Hematopoietic multipotent progenitor cell treated with erythropoietin and hydrocortisone succinate and interleukin-3 and kit ligand, for 4 days (in vitro differentiated cells): Measurements from ENCODE around the gene WRAP53.

ENCODE experiments used
- DNase-seq: peaks from one replicate; pipeline ENCODE4 v3.0.0-alpha.2; 2015

Gene WRAP53

DNA sequence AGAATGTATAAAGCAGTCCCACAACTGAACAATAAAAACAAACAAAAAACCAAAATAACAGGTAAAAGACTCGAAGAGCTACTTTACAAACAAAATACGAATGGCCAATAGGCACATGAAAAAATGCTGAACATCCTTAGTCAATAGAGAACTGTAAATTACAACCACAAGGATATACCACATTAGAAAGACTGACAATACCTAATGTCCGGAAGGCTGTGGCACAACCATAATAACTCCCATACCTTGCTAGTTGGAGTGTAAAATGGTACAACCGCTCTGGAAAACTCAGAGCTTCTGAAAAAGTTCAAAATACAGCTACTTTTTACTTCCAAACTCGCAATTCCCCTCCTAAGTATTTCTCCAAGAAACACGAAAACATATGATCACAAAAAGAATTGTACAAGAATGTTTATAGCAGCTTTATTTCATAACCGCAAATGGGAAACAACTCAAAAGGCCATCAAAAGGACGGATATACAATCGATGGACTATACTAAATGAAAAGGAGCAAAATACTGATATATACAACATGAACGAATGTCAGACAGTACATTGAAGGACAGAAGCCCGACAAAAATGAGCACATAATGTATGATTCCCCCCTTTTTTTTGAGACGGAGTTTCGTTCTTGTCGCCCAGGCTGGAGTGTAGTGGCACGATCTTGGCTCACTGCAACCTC, 3.3 kb upstream of the WRAP53 start:
- DNase-seq: no peak

DNA sequence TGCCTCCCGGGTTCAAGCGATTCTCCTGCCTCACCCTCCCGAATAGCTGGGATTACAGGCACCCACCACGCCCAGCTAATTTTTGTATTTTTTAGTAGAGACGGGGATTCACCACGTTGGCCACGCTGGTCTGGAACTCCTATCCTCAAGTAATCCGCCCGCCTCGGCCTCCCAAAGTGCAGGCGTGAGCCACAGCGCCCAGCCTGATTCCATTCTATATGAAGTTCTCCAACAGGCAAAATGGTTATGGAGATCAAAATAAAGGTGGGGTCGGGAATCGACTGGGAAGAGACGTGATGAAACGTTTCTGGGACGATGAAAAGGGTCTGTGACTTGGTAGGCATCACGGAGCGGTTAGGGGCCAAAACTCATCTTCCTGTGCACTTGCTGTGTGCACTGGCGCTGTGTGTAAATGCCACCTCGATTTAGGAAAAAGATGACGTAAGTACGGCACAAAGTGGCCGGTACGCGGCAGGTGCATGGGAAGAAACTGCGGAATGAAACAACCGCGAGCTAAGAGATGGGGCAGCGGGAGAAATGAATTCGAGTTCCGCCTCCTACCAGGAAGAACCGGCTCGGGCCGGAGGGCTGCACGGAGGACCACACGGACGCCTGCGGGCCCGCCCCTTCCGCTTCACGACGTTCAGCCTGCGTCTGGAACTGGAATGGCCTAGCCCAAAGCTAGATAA, 2.6 kb upstream of the WRAP53 start:
- peak; percentile 97 for DNase-seq

DNA sequence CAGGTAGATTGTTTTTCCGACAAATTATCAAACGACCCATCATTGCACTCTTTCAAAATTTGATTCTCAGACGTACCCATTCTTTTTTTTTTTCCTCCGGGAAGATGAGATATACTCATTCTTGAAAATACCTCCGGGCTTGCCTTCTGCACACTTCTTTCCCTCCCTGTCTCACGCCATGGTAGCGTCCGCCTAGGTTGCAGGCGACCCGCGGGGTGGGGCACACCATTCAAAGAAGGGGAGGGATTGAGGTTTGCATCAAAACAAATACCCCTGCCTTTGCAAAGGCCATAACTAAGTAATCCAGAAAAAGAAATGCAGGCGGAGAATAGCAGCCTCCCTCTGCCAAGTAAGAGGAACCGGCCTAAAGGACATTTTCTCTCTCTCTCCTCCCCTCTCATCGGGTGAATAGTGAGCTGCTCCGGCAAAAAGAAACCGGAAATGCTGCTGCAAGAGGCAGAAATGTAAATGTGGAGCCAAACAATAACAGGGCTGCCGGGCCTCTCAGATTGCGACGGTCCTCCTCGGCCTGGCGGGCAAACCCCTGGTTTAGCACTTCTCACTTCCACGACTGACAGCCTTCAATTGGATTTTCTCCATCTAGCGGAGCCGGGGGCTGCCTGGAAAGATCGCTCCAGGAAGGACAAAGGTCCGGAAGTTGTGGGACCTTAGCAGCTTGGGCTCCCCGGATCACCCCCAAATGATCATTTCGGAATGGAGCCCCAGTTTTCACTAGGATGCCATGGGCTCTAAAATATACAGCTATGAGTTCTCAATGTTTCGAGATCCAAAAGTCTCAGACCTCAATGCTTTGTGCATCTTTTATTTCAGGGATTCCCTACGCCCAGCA, 1.8 kb upstream of the WRAP53 start:
- DNase-seq: peak; percentile 94

DNA sequence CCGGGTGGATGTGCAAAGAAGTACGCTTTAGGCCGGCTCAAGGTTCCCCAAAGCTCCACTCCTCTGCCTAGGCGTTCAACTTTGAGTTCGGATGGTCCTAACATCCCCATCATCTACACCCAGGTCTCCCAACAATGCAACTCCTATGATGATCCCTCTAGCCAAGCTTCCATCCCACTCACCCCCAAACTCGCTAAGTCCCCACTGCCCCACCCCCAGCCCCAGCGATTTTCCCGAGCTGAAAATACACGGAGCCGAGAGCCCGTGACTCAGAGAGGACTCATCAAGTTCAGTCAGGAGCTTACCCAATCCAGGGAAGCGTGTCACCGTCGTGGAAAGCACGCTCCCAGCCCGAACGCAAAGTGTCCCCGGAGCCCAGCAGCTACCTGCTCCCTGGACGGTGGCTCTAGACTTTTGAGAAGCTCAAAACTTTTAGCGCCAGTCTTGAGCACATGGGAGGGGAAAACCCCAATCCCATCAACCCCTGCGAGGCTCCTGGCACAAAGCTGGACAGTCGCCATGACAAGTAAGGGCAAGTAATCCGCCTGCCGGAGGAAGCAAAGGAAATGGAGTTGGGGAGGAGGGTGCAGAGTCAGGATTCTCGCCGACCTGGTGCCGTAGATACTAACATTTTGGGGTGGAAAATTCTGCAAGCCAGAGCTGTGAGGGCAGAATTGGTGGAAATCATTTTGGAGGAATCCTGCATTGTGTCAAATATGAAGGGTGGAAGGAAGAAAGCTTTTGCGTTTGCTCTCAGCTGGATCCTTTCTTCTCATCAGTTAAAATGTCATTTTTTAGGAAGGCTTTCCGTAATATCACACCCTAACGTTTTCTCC, 987 bp upstream of the WRAP53 start, which contains the start of gene TP53:
TSS of gene TP53 (minus strand) at position 419 of the 836 bp plus-strand sequence. CDS start 10,896 bp downstream, outside the sequence.
- peak; percentile 98 for DNase-seq

DNA sequence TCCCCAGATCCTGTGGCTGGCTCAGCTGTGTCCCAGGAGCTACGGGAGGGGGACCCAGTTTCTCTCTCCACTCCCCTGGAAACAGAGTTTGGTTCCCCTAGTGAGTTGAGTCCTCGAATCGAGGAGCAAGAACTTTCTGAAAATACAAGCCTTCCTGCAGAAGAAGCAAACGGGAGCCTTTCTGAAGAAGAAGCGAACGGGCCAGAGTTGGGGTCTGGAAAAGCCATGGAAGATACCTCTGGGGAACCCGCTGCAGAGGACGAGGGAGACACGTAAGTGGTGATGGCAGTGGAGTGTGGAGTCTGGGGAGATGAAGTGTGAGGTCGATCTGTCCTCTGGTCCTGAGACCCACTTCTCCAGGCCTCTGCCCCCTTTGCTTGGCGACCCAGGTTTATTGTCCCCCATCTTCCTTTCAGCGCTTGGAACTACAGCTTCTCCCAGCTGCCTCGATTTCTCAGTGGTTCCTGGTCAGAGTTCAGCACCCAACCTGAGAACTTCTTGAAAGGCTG, 585 bp downstream of the WRAP53 start:
- DNase-seq: no peak

DNA sequence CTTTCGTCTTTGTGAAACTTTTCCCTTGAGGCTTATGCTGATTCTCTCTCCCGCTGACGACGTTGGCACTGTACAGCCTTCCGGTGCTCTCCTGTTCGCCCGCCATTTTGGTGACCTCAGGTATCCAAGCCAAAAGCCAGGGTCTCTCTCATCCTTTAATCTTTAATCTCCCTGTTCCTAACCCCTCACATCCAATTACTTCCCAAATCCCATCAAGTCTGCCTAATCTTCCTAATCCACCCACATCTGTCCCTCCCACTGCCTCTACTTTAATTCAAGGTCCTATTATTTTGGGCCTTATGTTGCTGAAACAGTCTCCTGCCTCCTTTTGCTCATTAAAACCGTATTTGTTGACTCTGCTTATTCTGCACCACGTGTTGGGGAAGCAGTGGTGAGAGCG, 7.3 kb downstream of the WRAP53 start:
- no peak for DNase-seq

DNA sequence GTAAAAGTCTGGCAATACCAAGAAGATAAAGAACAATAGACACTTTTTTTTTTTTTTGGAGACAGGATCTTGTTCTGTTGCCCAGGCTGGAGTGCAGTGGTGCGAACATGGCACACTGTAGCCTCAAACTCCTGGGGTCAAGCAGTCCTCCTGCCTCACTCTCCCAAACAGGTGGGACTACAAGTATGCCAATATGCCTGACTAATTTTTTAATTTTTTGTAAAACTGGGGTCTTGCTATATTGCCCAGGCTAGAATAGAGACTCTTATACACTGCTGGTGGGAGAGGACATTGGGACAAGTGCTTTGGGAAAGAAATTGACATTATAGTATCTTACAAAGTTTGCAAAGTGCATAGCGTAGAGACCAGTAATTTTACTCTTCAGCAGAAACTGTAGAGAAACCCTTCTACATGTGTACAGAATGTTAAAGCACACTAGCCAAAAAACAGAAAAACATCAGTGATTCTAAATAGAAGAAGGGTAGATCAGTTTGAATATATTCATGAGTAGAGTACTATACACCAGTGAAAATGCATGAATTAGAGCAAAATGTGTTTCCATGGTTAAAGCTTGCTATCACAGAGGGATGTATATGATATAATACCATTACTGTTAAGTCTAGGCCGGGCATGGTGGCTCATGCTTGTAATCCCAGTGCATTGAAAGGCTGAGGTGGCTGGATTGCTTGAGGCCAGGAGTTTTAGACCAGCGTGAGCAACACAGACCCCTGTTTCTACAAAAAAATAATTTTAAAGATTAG, 9.7 kb downstream of the WRAP53 start:
- DNase-seq: no peak

DNA sequence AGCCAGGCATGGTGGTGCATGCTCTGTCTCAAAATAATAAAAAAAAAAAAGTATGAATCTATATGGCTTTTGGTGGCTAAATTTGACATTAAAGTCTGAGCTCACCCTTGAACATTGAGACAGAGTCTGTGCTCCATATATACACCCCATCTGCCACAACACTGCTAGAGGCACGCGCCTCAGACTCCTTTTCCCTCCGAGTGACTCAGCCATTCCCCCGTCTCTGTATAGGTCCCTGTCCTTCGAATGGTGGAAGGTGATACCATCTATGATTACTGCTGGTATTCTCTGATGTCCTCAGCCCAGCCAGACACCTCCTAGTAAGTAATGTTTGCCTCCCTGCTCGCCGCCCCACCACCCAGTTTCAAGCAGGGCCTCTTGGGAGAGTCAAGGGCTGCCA, 12.2 kb downstream of the WRAP53 start:
- DNase-seq: peak; percentile 37

DNA sequence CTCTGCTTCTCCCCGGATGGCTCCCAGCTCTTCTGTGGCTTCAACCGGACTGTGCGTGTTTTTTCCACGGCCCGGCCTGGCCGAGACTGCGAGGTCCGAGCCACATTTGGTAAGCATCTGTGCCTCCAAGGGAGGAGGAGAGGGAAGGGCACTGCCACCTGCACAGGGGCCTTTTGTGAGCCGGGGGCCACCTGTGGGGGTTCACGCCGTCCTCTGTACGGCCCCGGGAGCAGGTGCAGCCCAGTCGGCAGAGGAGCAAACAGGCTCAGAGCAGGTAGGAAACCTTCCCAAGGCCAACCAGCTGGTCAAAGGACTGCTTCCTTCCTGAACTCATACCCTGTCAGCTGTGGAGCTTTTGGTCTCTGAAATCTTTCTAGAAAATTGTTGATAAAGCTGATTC, 13.4 kb downstream of the WRAP53 start:
- no peak for DNase-seq

DNA sequence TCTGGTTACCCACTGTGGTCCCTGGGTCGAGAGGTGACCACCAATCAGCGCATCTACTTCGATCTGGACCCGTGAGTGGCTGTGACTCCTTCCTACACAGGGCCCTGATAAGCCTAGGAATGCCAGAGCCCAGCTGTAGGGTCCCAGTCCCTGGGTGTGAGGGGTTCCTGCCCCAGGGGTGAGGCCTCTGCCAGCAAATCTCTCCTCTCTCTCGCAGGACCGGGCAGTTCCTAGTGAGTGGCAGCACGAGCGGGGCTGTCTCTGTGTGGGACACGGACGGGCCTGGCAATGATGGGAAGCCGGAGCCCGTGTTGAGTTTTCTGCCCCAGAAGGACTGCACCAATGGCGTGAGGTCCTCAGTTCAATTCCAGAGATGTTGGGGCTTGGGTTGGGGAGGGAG, 14.5 kb downstream of the WRAP53 start:
- no peak for DNase-seq

DNA sequence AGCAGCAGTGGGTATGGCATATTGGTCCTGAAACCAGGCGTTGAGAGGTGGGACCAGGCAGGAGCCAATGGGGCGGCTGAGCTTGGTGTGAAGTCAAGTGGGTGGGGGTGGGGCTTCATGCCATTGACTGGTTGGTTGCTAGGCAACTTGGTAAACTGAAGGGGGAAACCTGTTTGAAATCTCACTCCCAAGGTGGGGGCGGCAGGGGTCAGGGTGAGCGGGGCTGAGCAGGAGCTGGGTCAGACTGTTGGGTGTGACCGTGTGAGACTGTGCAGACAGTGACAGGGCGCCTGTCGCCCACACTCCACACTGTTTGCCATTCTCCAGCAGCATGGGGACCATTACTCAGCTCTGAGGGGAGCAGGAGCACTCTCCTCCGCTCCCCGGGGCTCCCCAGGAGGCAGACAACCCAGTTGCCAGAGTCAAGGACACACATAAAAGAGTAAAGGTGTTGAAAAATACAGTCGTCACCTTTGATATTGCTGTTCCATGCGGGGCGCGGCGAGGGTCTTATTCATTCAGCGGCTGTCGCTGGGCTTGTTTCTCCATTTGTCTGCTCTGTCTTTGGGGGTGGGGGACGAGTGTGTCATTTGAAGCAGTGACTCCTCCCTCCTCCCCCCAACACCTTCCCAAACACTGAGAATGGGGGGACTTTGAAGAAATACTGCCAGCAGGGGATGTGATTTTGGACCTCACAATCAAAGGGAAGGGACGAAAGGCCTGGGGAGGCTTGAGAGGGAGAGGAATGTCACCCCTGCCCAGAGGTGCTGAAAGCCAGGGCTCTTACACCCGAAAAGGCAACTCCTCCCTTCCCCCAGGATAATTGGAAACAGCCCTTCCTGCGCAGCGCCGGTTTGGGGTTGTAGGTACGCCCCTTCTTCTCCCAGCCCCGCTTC, 15.6 kb downstream of the WRAP53 start:
- DNase-seq: peak; percentile 69

DNA sequence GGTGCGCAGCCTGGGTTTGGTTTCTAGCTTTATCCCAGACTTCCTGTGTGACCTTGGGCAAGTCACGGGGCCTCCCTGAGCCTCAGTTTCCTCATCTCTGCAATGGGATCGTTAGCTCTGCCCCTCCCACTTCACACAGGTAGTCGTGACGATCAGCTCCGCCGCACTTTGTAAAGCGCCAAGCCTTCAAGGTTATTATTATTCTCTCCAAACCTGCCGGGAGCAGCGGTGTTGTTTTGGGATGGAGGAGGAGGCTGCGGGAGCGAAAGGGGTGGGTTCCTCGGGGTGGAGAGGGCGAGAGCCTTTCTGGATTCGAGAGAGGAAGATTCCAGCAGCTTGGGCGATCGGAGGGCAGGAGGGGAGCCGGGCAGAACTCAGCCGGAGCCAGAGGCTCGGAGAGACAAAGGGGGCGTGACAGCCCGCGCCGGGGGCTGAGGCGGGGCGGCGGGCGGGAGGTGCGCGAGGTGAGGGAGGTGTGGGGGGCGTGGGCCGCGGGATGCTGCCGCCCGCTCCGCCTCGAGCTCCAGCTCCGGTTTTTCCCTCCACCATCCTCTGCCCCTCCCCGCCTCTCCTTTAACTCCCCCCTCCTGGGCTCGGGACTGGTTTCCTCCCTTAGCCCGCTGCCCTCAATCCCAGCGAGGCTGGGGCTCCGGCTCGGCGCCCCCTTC, 16.5 kb downstream of the WRAP53 start, which contains the start of gene EFNB3:
TSS of gene EFNB3 (plus strand) at position 602 of the 668 bp plus-strand sequence. CDS start 397 bp downstream, outside the sequence.
- DNase-seq: no peak

DNA sequence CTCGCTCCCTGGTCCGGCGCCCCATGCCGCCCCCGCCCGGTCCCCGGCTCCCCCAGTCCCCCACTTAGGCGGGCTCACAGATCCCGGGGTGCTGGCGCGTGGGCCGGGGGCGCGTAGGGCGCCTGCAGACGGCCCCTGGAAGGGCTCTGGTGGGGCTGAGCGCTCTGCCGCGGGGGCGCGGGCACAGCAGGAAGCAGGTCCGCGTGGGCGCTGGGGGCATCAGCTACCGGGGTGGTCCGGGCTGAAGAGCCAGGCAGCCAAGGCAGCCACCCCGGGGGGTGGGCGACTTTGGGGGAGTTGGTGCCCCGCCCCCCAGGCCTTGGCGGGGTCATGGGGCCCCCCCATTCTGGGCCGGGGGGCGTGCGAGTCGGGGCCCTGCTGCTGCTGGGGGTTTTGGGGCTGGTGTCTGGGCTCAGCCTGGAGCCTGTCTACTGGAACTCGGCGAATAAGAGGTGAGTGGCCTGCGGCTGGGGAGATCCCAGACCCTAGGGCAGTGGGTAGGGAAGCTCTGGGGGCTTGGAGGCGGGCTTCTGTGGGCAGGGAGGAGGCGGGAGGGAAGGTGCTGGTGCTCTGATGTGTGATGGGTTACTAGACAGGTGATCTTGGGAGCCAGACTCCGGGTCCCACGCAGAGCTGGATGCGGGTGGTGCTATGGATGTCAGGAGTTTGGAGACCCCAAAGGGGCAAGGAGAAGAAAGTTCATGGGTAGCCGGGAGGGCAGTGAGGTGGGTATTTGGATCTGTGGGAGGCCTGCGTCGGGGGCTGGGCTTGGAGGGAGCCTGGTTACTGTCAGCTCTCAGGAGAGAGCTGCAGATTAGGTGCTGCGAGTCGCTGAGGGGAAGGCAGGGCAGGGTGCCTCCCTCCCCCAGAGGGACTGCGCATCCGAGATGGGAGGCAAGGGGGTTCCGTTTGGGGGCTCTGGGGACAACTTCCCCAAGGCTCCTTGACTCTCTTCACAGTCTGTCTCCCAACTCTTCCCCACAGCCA, 17.3 kb downstream of the WRAP53 start:
- no peak for DNase-seq

DNA sequence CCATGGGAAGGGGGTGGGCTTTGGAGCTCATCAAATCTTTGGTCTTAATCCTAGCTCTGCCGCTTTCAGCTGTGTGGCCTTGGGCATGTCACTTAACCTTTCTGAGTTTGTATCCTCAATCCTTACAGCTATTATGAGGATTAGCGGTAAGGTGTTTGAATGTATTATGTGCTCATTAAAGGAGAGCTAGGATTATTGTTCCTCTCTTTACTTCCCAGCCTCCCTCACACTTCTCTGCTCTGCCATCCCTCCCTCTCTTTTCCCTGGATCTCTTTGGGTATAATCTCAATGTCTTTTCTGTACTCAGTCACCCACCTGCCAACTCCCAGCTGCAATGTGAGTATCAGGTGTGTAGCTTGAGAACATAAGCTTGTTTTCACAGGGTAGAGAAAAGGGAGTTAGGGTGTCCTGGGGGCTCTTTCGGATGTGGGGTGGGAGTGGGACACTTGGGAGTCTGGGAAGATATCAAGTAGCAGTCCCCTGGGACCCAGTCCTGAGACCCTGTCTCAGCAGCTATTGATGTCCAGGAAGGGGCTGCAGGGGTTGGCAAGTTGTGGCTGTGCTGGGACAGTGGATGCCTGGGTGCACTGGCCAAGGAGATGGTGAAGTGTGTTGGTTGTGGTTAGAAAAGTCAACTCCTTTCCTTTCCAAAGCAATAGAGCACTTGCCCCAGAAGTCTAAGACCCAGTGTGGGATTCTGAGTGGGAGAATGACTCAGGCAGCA, 18.5 kb downstream of the WRAP53 start:
- no peak for DNase-seq

DNA sequence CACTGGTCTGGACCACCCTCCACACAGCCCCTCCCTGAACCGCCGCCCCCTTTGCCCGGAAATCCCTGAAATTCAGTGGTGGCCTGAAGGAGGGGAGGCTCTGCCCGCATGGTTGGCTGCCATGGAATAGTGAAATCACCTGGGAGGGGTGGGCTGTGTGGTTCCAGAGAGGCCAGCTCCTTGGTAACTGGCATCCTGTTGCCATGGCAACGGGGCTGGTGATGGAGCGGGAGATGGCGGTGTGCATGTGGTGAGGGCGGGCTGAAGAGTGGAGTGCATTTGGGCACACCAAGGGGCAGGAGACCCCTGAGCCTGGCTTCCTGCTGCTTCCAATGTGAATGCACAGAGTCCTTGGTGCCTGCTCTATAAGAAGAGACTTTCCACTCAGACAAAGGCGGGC, 19.2 kb downstream of the WRAP53 start:
- DNase-seq: peak; percentile 39

DNA sequence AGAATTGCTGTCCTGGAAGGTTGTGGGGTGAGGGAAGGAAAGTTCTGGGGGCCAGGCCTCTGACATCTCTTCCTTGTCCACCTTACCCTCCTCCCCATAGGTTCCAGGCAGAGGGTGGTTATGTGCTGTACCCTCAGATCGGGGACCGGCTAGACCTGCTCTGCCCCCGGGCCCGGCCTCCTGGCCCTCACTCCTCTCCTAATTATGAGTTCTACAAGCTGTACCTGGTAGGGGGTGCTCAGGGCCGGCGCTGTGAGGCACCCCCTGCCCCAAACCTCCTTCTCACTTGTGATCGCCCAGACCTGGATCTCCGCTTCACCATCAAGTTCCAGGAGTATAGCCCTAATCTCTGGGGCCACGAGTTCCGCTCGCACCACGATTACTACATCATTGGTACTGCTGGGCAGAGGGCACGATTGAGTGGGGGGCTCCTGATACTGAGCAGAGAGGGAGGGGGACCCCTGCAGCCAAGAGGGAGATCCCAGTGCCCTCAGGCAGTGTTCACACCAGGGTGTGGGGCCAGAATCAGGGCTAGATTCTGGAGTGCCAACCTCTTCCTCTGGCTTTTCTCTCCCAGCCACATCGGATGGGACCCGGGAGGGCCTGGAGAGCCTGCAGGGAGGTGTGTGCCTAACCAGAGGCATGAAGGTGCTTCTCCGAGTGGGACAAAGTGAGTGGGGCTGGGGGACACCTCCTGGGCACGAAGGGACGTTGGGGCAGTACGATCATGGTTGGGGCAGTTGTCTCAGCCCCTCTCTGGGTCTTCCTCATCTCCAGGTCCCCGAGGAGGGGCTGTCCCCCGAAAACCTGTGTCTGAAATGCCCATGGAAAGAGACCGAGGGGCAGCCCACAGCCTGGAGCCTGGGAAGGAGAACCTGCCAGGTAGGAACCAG, 19.8 kb downstream of the WRAP53 start:
- DNase-seq: no peak

DNA sequence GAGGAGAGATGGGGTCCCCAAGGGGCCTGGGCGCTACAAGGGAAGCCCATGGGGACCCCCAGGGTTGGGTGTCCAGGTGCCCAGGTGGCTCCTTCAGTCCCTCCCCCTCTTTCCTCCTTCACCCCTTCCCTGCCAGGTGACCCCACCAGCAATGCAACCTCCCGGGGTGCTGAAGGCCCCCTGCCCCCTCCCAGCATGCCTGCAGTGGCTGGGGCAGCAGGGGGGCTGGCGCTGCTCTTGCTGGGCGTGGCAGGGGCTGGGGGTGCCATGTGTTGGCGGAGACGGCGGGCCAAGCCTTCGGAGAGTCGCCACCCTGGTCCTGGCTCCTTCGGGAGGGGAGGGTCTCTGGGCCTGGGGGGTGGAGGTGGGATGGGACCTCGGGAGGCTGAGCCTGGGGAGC, 20.8 kb downstream of the WRAP53 start:
- DNase-seq: no peak
